WERI-Rb-1 (cell line): ENCODE data around the gene HAUS8.

Experiments
- DNase-seq: peaks from one replicate; pipeline ENCODE4 v3.0.0-alpha.2; 2020
- H3K27ac ChIP-seq: fragments of 250-450 bp; sonication (Bioruptor Pico); 2 replicates; pipeline ENCODE4 v1.5.1; 2020; ENCODE audit warnings: mild to moderate bottlenecking, moderate library complexity
- H3K27me3 ChIP-seq: fragments of 250-450 bp; sonication (Bioruptor Pico); 2 replicates; pipeline ENCODE4 v1.5.1; 2021; ENCODE audit warnings: mild to moderate bottlenecking, low read depth, moderate library complexity; ENCODE audit not compliant: insufficient read depth, severe bottlenecking
- H3K36me3 ChIP-seq: fragments of 250-450 bp; sonication (Bioruptor Pico); 2 replicates; pipeline ENCODE4 v1.5.1; 2020; ENCODE audit warnings: mild to moderate bottlenecking, moderate library complexity
- H3K4me3 ChIP-seq: 2 replicates; pipeline ENCODE4 v1.5.1; 2011; ENCODE audit warnings: low read depth, mild to moderate bottlenecking, control low read depth, low read length
- H3K9me3 ChIP-seq: fragments of 250-450 bp; sonication (Bioruptor Pico); 2 replicates; pipeline ENCODE4 v1.5.1; 2021; ENCODE audit warnings: mild to moderate bottlenecking, moderate library complexity; ENCODE audit not compliant: severe bottlenecking
- CTCF ChIP-seq: IDR thresholded peaks from 2 replicates; pipeline ENCODE4 v1.5.1; 2011; ENCODE audit warnings: low read depth, mild to moderate bottlenecking, control low read depth, inconsistent platforms, low read length

HAUS8 gene

GRCh38 chr19:17105556-17105955 is 30.3 kb upstream of the HAUS8 start:
- H3K27ac ChIP-seq: no peak overlapping the region
- peaks cover 45% of the 10 kb centered on the region for H3K36me3 ChIP-seq
- DNase-seq: no peak
- peaks cover 2% of the 10 kb centered on the region for H3K9me3 ChIP-seq
- no peak for TF ChIP-seq CTCF
- H3K27me3 ChIP-seq: no peaks in the 10 kb centered on the region
- no peak overlapping the region for H3K4me3 ChIP-seq

GRCh38 chr19:17104679-17105078 is 29.4 kb upstream of the HAUS8 start:
- Histone ChIP-seq H3K27me3 (no peaks in the 10 kb centered on the region), H3K9me3 (peaks cover 2% of the 10 kb centered on the region), H3K36me3 (peaks cover 42% of the 10 kb centered on the region), H3K4me3 (no peak overlapping the region), H3K27ac (no peak overlapping the region)
- TF ChIP-seq CTCF: no peak
- no peak for DNase-seq

GRCh38 chr19:17103177-17103576 is 27.9 kb upstream of the HAUS8 start:
- Histone ChIP-seq H3K27me3 (no peaks in the 10 kb centered on the region), H3K27ac (no peak overlapping the region), H3K36me3 (peaks cover 46% of the 10 kb centered on the region), H3K4me3 (no peak overlapping the region), H3K9me3 (peaks cover 2% of the 10 kb centered on the region)
- peak; percentile 64 for TF ChIP-seq CTCF
- DNase-seq: peak; percentile 49

GRCh38 chr19:17101686-17102628 is 26.7 kb upstream of the HAUS8 start:
- no peak for TF ChIP-seq CTCF
- Histone ChIP-seq H3K9me3 (peaks cover 2% of the 10 kb centered on the region), H3K4me3 (no peak overlapping the region), H3K36me3 (peaks cover 42% of the 10 kb centered on the region), H3K27me3 (no peaks in the 10 kb centered on the region), H3K27ac (no peak overlapping the region)
- DNase-seq: no peak

- no peaks in the 10 kb centered on the region for H3K27me3 ChIP-seq
- TF ChIP-seq CTCF: no peak
- DNase-seq: no peak
- H3K27ac ChIP-seq: no peak overlapping the region
- no peak overlapping the region for H3K4me3 ChIP-seq
- peaks cover 2% of the 10 kb centered on the region for H3K9me3 ChIP-seq
- H3K36me3 ChIP-seq: peaks cover 26% of the 10 kb centered on the region
Measured at GRCh38 chr19:17098326-17098725, 23.1 kb upstream of the HAUS8 start.
